HepG2 (cell line): ENCODE measurements around the gene CRYBB2.

Experiments
- ASH2L ChIP-seq: fragments of 300-600, 200-600 bp; sonication (generic); IDR thresholded peaks from 2 replicates; pipeline ENCODE4 v1.7.0; 2017; ENCODE audit warnings: low read depth, mild to moderate bottlenecking, moderate library complexity, mixed read lengths, low read length; ENCODE audit not compliant: insufficient read length
- CTCF ChIP-seq: sonication (generic); formaldehyde crosslinking; IDR thresholded peaks from 2 replicates; pipeline ENCODE4 v1.5.0; 2020; ENCODE audit warnings: mild to moderate bottlenecking, missing genetic modification reagents, moderate library complexity
- GRHL1 ChIP-seq: sonication (generic); formaldehyde crosslinking; conservative IDR thresholded peaks from 2 replicates; pipeline ENCODE4 v1.8.0; 2022; ENCODE audit warnings: missing genetic modification reagents
- KDM3A ChIP-seq: IDR thresholded peaks from 2 replicates; pipeline ENCODE4 v1.6.1; 2018; ENCODE audit warnings: low read depth, missing compliant biosample characterization
- PCBP2 ChIP-seq: fragments of 200-400 bp; formaldehyde crosslinking; optimal IDR thresholded peaks from 2 replicates; pipeline ENCODE3; 2018; ENCODE audit warnings: low read length, low read depth; ENCODE audit not compliant: poor library complexity, severe bottlenecking
- SP140L ChIP-seq: sonication (generic); formaldehyde crosslinking; IDR thresholded peaks from 2 replicates; pipeline ENCODE4 v1.4.0; 2020; ENCODE audit warnings: missing genetic modification reagents, borderline replicate concordance
- THAP8 ChIP-seq: sonication (generic); formaldehyde crosslinking; IDR thresholded peaks from 2 replicates; pipeline ENCODE4 v1.5.1; 2020; ENCODE audit warnings: missing genetic modification reagents, mild to moderate bottlenecking, borderline replicate concordance
- THRA ChIP-seq: sonication (generic); formaldehyde crosslinking; IDR thresholded peaks from 2 replicates; pipeline ENCODE4 v1.4.0; 2020; ENCODE audit warnings: missing genetic modification reagents, borderline replicate concordance
- ZBTB25 ChIP-seq: IDR thresholded peaks from 2 replicates; pipeline ENCODE4 v1.6.1; 2018; ENCODE audit warnings: missing genetic modification reagents
- ZKSCAN8 ChIP-seq: IDR thresholded peaks from 2 replicates; pipeline ENCODE4 v1.6.1; 2016; ENCODE audit warnings: borderline replicate concordance, missing genetic modification reagents, missing compliant biosample characterization
- ZNF768 ChIP-seq: sonication (generic); formaldehyde crosslinking; IDR thresholded peaks from 2 replicates; pipeline ENCODE4 v1.4.0; 2020; ENCODE audit warnings: missing genetic modification reagents

- no peak for TF ChIP-seq CTCF
- TF ChIP-seq KDM3A (CRISPR knock-in tag): no peak
- TF ChIP-seq PCBP2: no peak
- TF ChIP-seq GRHL1 (CRISPR knock-in tag): no peak
- TF ChIP-seq ZKSCAN8: no peak
- TF ChIP-seq THAP8: no peak
- TF ChIP-seq SP140L (CRISPR knock-in tag): no peak
- TF ChIP-seq THRA (CRISPR knock-in tag): no peak
- TF ChIP-seq ZNF768: no peak
- TF ChIP-seq ZBTB25 (CRISPR knock-in tag): no peak
- no peak for TF ChIP-seq ASH2L
Measured at GRCh38 chr22:25199731-25200520, 19.5 kb upstream of the CRYBB2 start, which contains the start of gene CRYBB3.
